ENCODE results near the gene ABCB8. TPM values are rescaled to one million over a fixed set of nuclear protein-coding genes. Genes with fewer than 3 reads are reported as not detected.

ABCB8 gene
- total and polyA plus RNA-seq, 9 of the 15 experiments (the other 6 are each of a cell fraction or from before 2014, with no cell fraction given), result 7.6 to 106 (median 36.3) TPM

DNA sequence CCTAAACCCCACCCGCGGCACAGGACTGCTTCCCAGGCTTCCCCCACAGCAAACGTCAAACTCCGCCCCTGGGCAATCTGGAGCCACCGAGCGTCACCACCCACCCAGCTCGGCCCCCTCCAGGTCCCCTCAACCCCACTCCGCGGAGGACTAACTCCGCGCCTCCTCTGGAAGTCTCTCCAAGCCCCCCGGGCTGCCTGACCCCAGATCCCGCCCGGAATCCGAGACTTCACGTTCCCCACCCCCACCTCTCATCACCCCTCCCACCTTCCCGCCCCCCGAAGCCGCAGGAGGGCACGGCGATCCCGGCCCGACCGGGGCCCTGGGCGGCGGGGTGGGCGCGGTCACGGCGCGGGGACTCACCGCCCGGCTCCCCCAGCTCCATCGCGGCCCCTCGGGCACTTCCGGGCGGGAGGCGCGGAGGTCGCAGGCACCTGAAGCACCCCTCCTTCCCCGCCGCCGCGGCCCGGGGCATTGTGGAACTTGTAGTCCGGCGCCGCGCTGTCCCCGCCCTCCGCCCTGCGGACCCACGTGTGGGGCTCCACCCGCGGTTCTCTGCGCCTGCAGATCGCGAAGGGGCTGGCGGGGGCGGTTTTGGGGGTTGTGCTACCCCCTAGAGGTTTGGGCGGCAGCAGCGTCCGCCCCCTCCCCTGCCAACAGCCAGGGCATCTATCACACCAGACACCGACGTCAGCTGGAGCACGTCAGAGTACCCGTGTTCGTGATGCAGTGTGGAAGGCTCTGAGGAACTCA, 55.0 kb downstream of the ABCB8 start, which contains the start of gene TMUB1 (continued):
- TF ChIP-seq, protein P1, sequence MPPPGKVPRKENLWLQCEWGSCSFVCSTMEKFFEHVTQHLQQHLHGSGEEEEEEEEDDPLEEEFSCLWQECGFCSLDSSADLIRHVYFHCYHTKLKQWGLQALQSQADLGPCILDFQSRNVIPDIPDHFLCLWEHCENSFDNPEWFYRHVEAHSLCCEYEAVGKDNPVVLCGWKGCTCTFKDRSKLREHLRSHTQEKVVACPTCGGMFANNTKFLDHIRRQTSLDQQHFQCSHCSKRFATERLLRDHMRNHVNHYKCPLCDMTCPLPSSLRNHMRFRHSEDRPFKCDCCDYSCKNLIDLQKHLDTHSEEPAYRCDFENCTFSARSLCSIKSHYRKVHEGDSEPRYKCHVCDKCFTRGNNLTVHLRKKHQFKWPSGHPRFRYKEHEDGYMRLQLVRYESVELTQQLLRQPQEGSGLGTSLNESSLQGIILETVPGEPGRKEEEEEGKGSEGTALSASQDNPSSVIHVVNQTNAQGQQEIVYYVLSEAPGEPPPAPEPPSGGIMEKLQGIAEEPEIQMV (tag; conservative IDR thresholded peaks at IDR 0.05; ENCODE audit: low read depth), result no peak
- TF ChIP-seq SPI1 (IDR thresholded peaks at IDR 0.05; ENCODE audit: borderline replicate concordance, low read depth, low read length), result no peak
- TF ChIP-seq HCFC1 (IDR thresholded peaks at IDR 0.05; ENCODE audit: low read depth, low read length), result peak; percentile 93
- TF ChIP-seq ATF7 (IDR thresholded peaks at IDR 0.05), result peak; percentile 84
- TF ChIP-seq, protein P2, sequence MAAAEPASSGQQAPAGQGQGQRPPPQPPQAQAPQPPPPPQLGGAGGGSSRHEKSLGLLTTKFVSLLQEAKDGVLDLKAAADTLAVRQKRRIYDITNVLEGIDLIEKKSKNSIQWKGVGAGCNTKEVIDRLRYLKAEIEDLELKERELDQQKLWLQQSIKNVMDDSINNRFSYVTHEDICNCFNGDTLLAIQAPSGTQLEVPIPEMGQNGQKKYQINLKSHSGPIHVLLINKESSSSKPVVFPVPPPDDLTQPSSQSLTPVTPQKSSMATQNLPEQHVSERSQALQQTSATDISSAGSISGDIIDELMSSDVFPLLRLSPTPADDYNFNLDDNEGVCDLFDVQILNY (CRISPR knock-in tag; IDR thresholded peaks at IDR 0.05), result no peak
- TF ChIP-seq, protein P3, sequence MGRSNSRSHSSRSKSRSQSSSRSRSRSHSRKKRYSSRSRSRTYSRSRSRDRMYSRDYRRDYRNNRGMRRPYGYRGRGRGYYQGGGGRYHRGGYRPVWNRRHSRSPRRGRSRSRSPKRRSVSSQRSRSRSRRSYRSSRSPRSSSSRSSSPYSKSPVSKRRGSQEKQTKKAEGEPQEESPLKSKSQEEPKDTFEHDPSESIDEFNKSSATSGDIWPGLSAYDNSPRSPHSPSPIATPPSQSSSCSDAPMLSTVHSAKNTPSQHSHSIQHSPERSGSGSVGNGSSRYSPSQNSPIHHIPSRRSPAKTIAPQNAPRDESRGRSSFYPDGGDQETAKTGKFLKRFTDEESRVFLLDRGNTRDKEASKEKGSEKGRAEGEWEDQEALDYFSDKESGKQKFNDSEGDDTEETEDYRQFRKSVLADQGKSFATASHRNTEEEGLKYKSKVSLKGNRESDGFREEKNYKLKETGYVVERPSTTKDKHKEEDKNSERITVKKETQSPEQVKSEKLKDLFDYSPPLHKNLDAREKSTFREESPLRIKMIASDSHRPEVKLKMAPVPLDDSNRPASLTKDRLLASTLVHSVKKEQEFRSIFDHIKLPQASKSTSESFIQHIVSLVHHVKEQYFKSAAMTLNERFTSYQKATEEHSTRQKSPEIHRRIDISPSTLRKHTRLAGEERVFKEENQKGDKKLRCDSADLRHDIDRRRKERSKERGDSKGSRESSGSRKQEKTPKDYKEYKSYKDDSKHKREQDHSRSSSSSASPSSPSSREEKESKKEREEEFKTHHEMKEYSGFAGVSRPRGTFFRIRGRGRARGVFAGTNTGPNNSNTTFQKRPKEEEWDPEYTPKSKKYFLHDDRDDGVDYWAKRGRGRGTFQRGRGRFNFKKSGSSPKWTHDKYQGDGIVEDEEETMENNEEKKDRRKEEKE (IDR thresholded peaks at IDR 0.05; ENCODE audit: borderline replicate concordance in 1 of 2, control insufficient read depth in 1 of 2, low read depth in 2 of 2, low read length in 1 of 2), result no peak
- TF ChIP-seq NFATC3 (IDR thresholded peaks at IDR 0.05), result no peak
- no peak for TF ChIP-seq CCAR2 (IDR thresholded peaks at IDR 0.05; ENCODE audit: low read depth, low read length)
- no peak for TF ChIP-seq ZNF75A (CRISPR knock-in tag; IDR thresholded peaks at IDR 0.05)
- TF ChIP-seq PHB (CRISPR knock-in tag; IDR thresholded peaks at IDR 0.05), result no peak
- TF ChIP-seq BDP1 (IDR thresholded peaks at IDR 0.05; ENCODE audit: insufficient read depth, insufficient read length), result no peak
- TF ChIP-seq GATAD2A (IDR thresholded peaks at IDR 0.05), result no peak
- TF ChIP-seq GTF2E2 (tag; IDR thresholded peaks at IDR 0.05), result no peak
- TF ChIP-seq, protein P4, sequence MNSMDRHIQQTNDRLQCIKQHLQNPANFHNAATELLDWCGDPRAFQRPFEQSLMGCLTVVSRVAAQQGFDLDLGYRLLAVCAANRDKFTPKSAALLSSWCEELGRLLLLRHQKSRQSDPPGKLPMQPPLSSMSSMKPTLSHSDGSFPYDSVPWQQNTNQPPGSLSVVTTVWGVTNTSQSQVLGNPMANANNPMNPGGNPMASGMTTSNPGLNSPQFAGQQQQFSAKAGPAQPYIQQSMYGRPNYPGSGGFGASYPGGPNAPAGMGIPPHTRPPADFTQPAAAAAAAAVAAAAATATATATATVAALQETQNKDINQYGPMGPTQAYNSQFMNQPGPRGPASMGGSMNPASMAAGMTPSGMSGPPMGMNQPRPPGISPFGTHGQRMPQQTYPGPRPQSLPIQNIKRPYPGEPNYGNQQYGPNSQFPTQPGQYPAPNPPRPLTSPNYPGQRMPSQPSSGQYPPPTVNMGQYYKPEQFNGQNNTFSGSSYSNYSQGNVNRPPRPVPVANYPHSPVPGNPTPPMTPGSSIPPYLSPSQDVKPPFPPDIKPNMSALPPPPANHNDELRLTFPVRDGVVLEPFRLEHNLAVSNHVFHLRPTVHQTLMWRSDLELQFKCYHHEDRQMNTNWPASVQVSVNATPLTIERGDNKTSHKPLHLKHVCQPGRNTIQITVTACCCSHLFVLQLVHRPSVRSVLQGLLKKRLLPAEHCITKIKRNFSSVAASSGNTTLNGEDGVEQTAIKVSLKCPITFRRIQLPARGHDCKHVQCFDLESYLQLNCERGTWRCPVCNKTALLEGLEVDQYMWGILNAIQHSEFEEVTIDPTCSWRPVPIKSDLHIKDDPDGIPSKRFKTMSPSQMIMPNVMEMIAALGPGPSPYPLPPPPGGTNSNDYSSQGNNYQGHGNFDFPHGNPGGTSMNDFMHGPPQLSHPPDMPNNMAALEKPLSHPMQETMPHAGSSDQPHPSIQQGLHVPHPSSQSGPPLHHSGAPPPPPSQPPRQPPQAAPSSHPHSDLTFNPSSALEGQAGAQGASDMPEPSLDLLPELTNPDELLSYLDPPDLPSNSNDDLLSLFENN (IDR thresholded peaks at IDR 0.05; ENCODE audit: low read depth in 2 of 2, low read length in 2 of 2), result no peak

All from K562 (cell line).